WERI-Rb-1 (cell line): ENCODE results near the gene CDYL.

ENCODE experiments used
- DNase-seq: peaks from one replicate; pipeline ENCODE4 v3.0.0-alpha.2; 2020
- H3K27ac ChIP-seq: fragments of 250-450 bp; sonication (Bioruptor Pico); 2 replicates; pipeline ENCODE4 v1.5.1; 2020; ENCODE audit warnings: mild to moderate bottlenecking, moderate library complexity
- H3K27me3 ChIP-seq: fragments of 250-450 bp; sonication (Bioruptor Pico); 2 replicates; pipeline ENCODE4 v1.5.1; 2021; ENCODE audit warnings: mild to moderate bottlenecking, low read depth, moderate library complexity; ENCODE audit not compliant: insufficient read depth, severe bottlenecking
- H3K36me3 ChIP-seq: fragments of 250-450 bp; sonication (Bioruptor Pico); 2 replicates; pipeline ENCODE4 v1.5.1; 2020; ENCODE audit warnings: mild to moderate bottlenecking, moderate library complexity
- H3K4me3 ChIP-seq: 2 replicates; pipeline ENCODE4 v1.5.1; 2011; ENCODE audit warnings: low read depth, mild to moderate bottlenecking, control low read depth, low read length
- H3K9me3 ChIP-seq: fragments of 250-450 bp; sonication (Bioruptor Pico); 2 replicates; pipeline ENCODE4 v1.5.1; 2021; ENCODE audit warnings: mild to moderate bottlenecking, moderate library complexity; ENCODE audit not compliant: severe bottlenecking
- TF ChIP-seq, protein P1 (sequence below): IDR thresholded peaks from 2 replicates; pipeline ENCODE4 v1.5.1; 2011; ENCODE audit warnings: low read depth, mild to moderate bottlenecking, control low read depth, inconsistent platforms, low read length

CDYL gene

DNA sequence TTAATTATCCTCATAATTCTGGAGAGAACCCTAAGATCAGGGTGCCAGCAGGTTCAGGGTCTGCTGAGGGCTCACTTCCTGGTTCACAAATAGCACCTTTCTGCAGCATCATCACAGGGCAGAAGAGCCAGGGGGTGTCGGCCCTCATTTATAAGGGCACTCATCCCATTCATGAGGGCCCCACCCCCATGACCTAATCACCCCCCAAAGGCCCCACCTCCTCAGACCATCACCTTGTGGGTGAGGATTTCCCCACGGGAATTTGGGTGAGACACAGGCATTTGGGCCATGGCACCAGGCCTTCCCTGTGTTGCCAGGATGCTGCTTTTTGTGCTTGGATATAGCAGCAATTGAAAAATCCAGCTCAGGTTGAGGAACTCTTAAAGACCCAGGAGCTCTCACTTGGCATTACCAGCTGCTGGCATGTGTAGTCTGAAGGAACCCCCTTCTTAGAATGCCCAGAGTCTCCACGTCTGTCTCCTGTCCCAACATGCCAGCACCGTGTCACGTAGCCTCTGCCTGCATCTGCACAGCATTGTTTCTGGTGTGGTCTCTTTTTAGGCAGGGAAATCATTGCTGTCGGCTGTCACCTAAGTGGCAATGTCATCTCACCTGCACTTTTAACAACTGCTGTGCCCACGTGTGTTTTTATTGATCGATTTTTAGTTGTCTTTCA, 156.2 kb downstream of the CDYL start:
- Histone ChIP-seq H3K27me3 (no peaks in the 10 kb centered on the region), H3K9me3 (no peaks in the 10 kb centered on the region), H3K27ac (no peak overlapping the region), H3K4me3 (no peak overlapping the region), H3K36me3 (no peaks in the 10 kb centered on the region)
- DNase-seq: no peak
- TF ChIP-seq, protein P1, sequence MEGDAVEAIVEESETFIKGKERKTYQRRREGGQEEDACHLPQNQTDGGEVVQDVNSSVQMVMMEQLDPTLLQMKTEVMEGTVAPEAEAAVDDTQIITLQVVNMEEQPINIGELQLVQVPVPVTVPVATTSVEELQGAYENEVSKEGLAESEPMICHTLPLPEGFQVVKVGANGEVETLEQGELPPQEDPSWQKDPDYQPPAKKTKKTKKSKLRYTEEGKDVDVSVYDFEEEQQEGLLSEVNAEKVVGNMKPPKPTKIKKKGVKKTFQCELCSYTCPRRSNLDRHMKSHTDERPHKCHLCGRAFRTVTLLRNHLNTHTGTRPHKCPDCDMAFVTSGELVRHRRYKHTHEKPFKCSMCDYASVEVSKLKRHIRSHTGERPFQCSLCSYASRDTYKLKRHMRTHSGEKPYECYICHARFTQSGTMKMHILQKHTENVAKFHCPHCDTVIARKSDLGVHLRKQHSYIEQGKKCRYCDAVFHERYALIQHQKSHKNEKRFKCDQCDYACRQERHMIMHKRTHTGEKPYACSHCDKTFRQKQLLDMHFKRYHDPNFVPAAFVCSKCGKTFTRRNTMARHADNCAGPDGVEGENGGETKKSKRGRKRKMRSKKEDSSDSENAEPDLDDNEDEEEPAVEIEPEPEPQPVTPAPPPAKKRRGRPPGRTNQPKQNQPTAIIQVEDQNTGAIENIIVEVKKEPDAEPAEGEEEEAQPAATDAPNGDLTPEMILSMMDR: no peak

DNA sequence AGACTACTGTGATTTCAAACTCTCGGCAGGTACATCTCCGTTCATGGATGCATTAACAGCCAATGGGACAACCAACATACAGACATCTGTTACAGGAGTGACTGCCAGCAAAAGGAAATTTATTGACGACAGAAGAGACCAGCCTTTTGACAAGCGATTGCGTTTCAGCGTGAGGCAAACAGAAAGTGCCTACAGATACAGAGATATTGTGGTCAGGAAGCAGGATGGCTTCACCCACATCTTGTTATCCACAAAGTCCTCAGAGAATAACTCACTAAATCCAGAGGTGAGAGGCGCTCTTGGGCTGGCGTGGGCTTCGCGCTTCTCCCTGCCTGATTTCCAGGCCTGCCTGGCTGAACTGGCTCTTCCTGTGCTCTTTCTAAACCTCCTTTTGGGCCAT, 159.3 kb downstream of the CDYL start:
- H3K27ac ChIP-seq: no peak overlapping the region
- no peak for DNase-seq
- H3K27me3 ChIP-seq: no peaks in the 10 kb centered on the region
- H3K36me3 ChIP-seq: peaks cover 4% of the 10 kb centered on the region
- TF ChIP-seq, protein P1: no peak
- H3K4me3 ChIP-seq: no peak overlapping the region
- no peaks in the 10 kb centered on the region for H3K9me3 ChIP-seq

DNA sequence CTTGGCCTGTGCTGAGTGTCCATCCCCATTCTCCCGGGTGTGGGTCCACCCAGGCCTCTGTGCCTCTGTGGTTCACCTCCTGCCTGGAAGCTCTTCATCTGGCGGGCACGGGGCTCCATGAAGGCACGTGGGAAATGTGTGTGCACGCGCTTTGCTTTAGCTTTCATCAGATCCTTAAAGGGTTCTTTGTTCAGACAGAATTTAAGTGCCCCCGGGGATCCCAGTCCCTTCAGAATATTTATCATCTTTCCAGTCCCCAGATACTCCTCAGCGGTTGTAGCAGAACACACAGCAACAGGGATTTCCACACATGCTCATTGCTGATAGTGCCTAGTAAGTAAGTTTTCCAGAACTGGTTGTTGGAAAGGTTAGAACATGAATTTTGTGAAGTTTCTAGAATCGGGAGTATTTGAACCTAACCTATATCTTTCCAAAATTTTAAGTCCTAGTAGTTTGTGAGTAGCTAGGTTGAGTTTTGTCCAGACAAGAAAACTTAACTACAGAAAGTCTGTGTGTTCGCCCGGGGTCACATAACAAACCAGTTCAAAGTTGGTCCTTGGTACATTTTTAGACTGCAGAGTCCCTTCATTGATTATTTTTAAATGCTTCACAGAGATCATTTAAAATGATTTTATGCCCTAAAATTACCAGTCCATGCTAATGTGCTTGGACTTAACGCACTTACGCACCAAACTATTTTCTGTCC, 159.9 kb downstream of the CDYL start:
- H3K27ac ChIP-seq: no peak overlapping the region
- H3K27me3 ChIP-seq: no peaks in the 10 kb centered on the region
- H3K4me3 ChIP-seq: no peak overlapping the region
- TF ChIP-seq, protein P1: no peak
- DNase-seq: no peak
- H3K9me3 ChIP-seq: no peaks in the 10 kb centered on the region
- peaks cover 4% of the 10 kb centered on the region for H3K36me3 ChIP-seq

DNA sequence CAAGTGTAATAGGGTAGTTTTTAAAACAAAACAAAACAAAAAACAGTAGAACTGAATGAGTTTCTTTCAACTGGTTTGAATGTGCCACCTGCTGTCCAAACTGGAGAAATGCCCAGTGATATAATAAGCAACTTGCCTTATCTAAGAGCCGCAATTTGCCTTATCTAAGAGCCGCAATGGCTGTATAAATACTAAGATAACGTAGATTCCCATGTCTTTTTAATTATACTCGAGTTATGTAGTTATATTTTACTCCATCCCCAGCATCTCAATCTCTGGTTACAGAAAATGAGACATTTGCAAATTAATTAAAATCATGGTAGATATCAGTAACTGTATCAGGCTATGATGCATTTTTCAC, 160.5 kb downstream of the CDYL start:
- Histone ChIP-seq H3K36me3 (peaks cover 4% of the 10 kb centered on the region), H3K27me3 (no peaks in the 10 kb centered on the region), H3K4me3 (no peak overlapping the region), H3K9me3 (no peaks in the 10 kb centered on the region), H3K27ac (no peak overlapping the region)
- no peak for DNase-seq
- TF ChIP-seq, protein P1: peak; percentile 63

DNA sequence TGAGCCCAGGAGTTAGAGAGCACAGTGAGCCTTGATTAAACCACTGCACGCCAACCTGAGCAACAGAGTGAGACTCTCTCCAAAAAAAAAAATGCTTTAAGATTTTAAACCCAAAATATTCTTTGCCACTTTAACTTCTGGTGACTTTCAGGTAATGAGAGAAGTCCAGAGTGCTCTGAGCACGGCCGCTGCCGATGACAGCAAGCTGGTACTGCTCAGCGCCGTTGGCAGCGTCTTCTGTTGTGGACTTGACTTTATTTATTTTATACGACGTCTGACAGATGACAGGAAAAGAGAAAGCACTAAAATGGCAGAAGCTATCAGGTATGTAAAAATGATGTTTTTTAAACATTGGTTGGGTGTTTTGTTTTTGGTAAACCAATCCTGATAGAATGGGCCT, 161.2 kb downstream of the CDYL start:
- Histone ChIP-seq H3K27ac (no peak overlapping the region), H3K36me3 (peaks cover 4% of the 10 kb centered on the region), H3K27me3 (no peaks in the 10 kb centered on the region), H3K9me3 (no peaks in the 10 kb centered on the region), H3K4me3 (no peak overlapping the region)
- TF ChIP-seq, protein P1: no peak
- DNase-seq: no peak

DNA sequence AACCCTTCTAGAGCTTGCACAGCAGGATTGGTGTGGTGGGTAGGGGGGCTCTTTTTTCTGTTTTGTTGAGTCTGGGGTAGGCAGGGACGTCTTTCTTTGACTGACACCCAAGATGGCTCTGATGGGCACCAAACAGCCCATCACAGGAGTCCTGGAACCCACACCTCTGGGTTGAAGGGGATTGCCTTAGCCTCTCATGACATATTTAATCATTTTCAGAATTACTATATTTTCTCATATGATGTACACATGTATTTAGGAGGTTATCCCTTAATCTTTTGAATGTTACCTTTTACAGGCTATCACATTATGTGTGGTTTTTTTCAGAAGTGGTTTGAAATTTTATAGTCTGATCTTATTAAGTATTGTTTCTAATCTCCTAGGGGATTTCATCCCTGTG, 163.0 kb downstream of the CDYL start:
- no peak overlapping the region for H3K4me3 ChIP-seq
- no peak for DNase-seq
- TF ChIP-seq, protein P1: no peak
- no peaks in the 10 kb centered on the region for H3K9me3 ChIP-seq
- H3K27me3 ChIP-seq: no peaks in the 10 kb centered on the region
- H3K27ac ChIP-seq: no peak overlapping the region
- peaks cover 9% of the 10 kb centered on the region for H3K36me3 ChIP-seq
